ENCODE data around the gene XYLT1.

Gene XYLT1

DNA sequence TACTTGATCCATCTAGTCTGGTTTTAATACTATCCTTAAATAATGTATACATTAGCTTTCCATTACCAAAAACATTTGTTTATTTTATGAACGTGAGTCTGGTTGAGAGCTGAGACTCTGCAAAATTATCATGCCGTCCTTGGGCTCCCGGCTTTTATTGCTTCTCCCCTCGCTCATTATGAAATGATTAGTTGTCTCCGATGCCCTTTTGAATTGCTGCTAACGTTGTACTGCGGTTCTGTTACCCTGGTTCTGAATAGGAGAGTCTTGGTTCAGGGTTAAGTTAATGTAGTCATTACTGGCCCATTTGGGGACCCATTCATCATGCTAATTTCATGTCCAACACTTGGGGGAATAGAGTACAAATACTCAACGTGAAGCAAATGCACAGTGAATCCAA lies 12.8 kb downstream of the XYLT1 start:
- DNase-seq = no peak

DNA sequence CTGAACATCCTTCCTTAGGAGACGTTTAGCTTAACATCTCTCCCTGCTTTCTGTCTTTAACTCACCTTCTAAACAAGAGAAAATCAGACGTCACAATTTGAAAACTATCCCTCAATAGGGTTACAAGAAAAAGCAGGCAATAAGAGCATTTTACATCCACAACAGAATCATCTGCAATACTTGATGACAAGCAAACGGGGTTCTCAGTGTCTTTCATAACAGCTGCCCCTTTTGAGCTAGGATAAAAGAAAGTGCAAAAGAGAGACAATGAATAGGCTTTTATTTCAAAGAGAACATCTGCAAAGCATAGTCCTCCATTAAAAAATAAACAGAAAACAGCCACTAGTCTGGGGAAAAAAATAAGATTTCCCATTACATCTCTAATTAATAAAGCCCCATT lies 13.2 kb downstream of the XYLT1 start:
- no peak for DNase-seq

GRCh38 chr16:17454162-17454730 lies 16.5 kb downstream of the XYLT1 start:
- DNase-seq = no peak

DNA sequence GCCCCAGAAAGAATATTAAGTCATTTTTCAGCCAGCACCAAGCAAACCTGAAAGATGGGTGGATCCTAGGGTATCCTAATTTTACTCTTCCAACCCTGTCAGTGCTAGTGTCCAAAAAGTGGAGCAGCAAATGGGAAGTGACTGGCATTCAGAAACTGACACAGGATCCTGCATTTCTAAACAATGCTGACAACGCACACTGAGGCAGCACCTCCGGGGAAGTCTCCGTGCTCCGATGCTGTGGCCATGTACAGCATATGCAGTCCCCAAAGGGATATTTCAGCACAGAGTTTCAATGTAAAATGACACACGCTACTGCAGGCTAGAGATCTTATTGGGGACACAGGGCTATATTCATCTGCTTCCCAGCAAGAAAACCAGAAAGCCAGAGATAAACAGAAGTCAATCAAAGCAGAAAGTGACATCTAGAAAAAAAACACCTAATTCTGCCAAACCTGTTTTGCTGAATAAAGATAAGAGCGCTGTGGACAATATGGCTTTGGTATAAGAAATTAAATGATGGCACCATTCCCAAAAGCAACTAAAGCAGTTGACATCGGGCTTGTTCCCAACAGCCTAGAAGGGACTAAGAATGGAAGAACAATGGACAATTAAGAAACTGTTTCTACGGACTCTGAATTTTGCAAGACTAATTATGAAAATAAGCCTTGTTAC lies 17.3 kb downstream of the XYLT1 start:
- DNase-seq = no peak

- no peak for DNase-seq
These were observed 17.8 kb downstream of the XYLT1 start for GRCh38 chr16:17452922-17453321.

GRCh38 chr16:17451843-17452242 lies 18.9 kb downstream of the XYLT1 start:
- DNase-seq = no peak

- DNase-seq = no peak
These were observed 20.5 kb downstream of the XYLT1 start for GRCh38 chr16:17450291-17450690.

DNA sequence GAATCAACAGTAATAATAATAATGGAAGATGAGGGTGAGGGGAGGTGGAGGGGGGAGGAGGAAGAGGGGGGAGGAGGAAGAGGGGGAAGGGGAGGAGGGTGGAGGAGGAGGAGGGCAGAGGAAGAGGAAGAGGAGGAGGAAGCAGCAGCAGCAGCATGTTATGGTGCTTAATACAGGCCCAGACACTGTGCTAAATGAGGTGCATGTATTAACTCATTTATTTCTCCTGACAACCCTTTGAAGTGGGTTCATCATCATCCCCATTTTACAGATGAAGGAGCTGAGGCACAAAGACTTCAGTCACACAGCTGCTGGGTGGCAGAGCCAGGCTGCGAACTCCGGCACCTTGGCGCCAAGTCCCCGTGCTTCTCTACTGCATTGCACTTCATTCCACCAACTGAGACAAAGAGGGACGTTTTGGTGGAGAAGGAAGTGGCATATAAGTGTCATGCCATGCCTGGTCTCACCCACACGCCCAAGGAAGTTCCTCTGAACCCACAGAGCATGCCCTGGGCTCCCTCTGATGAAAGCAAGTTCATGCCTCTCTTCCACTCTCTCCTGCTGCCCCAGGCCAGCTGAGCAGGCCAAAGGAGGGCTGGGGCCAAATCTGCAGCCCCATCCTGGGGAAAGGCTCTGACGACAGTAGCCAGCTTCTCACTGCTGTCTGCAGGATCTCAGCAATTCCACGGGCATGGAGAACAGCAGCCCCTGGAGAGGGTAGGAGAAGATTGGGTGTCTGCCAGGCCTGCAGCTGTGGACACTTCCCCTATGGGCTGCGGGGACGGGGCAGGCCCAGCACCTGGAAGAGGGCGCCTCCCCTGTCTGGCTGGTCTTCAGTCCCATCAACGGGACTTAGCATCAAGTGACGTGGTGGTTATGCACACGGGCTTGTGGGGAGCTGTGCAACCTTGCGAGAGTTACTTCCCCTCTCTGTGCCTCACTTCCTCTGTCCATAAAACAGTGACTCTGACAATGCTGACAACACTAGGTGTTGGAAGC lies 21.8 kb downstream of the XYLT1 start:
- no peak for DNase-seq

- no peak for DNase-seq
These were observed 23.6 kb downstream of the XYLT1 start for GRCh38 chr16:17447101-17447569.

GRCh38 chr16:17446661-17447060 lies 24.1 kb downstream of the XYLT1 start:
- no peak for DNase-seq

GRCh38 chr16:17445421-17445820 lies 25.3 kb downstream of the XYLT1 start:
- no peak for DNase-seq

DNA sequence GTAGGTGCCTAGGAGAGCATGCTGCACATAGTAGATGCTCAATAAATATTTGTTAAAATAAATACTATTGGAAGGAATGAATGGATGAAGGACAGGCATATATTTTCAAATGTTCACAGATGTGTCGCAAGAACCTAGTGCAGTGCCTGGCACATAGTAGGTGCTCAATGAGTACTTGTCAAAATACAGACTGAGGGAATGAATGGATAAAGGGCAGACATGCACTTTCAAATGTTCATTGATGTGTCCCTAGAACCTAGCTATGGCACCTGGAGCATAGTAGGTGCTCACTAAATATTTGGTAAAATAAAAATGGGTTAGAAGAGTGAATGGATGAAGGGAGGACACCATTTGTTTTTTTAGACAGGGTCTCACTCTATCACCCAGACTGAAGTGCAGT lies 26.1 kb downstream of the XYLT1 start:
- DNase-seq = no peak

GRCh38 chr16:17440131-17440530 lies 30.6 kb downstream of the XYLT1 start:
- DNase-seq = no peak

- DNase-seq = no peak
These were observed 31.2 kb downstream of the XYLT1 start for GRCh38 chr16:17439580-17439979.

DNA sequence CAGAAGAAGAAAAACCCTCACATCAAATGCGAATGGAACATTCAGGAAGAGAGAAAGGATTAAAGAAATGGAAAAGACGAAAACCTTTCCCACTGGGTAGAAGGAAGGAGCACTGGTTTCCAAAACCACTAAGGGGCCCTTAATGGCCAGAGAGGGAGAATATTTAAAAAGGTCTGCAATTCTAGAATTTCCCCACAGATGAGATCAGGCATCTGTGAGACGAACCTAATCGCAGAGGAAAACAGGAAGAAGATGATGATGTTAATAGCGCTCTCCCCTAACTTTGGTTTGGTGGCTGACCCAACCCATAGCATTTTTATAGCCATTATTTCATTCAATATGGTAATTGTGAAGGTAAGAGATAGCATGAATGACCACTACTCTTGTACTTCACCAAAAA lies 32.8 kb downstream of the XYLT1 start:
- no peak for DNase-seq

DNA sequence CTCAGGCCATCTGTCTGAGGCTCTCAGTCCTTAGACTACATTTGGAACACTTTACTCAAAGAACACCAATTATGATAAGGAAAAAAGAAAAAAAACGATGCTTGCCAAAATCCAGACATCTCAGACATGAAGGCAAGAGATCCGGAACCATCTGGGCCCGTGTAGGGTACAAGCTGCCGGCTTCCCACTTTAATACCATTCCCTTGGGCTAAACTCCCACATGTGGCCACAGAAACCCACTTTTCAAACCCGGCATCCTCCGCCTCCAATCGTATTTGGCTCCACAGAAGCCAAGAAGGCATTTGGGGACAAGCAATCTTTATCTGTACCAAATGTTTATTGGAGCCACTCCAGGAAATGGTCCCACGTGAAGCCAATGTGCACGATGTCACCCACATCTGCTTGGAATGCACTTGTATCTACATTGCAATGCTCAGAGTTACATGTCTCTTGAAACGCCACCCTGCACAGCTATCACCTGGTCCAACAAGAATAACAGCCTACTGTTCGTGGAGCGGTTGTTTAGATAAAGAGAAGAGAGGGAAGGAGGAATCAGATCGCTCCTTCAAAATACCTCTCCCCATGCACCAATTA lies 33.5 kb downstream of the XYLT1 start:
- DNase-seq = no peak

- DNase-seq = no peak
These were observed 35.4 kb downstream of the XYLT1 start for GRCh38 chr16:17435318-17435717.

DNA sequence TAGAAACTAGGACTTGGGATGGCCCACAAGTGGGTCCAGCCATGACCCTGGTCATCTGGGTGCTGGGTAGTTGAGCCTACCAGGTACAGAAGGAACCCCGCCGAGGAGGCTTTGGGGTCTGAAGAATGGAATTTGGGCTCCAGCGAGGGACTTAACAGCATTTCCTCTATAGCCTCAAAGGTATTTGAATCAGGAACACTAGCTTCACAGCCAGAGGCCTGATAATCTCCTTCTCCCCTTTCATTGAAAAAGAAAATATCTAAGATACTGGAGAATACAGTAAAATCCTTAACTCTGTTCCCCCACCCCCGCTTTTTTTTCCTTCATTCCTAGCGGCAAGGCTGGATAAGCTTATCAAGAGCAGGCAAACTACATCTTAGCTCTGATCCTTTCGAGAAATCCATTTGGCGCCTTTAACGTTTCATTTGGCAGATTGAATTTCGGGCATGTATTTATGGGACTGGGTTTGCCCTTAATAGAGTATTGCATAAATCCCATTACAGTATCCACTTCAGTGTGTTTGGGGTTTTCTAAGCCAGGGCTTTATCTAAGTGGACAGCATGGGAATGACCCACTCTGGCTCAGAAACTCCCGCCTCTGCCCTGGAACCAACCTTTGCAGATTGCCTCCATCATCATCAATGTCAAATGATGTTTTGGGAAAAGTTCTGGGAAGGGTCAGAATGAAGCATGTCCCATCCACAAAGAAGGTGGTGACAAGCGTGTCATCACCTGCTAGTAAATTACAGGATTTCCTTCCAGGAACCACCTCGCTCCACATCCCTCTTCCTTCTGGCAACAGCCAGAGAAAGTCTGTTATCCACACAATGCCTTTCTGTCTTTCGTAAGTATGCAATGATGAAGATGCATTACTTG lies 36.9 kb downstream of the XYLT1 start:
- no peak for DNase-seq

DNA sequence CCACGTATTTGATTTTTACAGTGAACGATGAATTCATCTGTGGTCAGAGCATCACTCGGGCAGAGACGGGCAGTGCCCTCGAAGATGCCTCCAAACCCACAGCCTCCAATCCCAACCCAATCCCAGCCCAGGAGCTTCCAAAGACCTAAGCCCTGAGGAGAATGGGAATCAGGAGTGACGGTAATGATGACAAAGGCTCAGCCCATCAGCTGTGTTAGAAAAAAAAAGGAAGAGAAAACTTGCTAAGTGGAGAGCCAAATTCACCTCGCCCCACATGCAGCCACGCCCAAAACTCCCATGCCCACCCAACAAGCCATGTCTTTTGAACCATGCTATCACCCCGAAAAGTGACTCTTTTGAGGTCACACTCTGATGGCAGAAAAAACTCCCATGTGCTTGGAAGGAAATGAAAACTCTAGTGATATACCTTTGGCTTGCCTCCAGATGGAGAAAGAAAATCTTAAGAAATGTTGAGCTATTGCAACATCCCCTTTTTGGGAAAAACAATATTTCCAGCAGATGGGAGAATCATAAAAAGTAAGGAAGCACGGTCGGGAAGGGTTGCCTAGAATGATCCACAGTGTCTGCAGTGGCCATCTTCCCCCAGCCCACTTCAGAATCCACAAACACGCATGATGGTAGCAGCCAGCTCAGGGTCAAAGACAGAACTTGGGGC lies 37.7 kb downstream of the XYLT1 start:
- DNase-seq = no peak

DNA sequence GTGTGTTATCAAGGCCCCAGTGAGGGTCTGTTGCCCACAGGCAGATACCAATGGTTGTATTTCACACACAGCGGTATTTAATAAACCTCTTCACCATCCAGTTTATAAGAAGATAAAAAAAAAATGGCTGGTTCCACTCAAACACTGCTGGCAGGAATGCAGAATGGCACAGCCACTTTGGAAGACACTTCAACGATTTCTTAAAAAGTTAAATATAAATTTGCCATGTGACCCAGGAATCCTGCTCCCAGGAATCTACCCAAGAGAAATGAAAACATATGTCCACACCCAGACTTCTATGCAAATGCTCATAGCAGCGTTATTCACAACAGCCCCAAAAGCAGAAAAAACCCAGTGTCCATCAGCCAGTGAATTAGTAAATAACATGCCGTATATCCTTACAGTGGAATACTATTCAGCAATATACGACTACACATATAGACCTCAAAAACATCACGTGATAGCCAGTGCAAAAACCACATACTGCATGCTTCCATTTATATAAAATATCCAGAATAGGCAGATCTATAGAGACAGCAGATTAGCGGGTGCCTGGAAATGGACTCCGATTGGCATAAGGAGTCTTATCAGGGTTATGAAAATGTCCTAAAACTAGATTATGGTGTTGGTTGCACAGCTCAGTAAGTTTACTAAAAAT lies 38.7 kb downstream of the XYLT1 start:
- no peak for DNase-seq

- DNase-seq = no peak
These were observed 39.7 kb downstream of the XYLT1 start for GRCh38 chr16:17431012-17431411.

All from NCI-H1417 (cell line).